GM21825 (cell line): Measurements from ENCODE around the gene COL24A1.
"Not testable (repeated sequence)": the region's sequence is repeated elsewhere in the genome, so short reads cannot be mapped to it uniquely, and the experiment has no call there.

ENCODE experiments used
- ATAC-seq: cut with Tn5 transposase; IDR thresholded peaks from one replicate; pipeline ENCODE4 v1.9.1; 2021; ENCODE audit warnings: mild to moderate bottlenecking, moderate library complexity; ENCODE audit not compliant: unreplicated experiment

The COL24A1 gene

GRCh38 chr1:86154571-86155050, 2.0 kb downstream of the COL24A1 start:
- no peak for ATAC-seq

DNA sequence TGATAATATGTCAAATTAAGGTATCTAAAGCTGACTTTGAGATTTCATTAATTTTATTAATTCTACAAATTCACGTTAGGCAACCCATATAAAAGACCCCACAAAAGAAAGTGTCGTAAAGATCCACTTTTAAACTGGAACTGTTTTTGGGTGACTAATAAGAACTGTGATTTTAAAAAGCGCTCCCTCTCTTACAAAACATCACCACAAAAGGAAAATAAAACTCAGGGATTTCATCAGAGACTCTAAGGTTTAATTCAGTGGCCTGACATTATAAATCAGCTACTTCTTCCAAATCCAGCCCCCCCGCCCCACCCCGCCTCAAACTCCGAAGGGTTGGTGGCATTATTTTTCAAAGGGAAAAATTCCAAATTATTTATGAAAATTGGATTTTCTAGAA, 2.7 kb downstream of the COL24A1 start:
- ATAC-seq, result no peak

DNA sequence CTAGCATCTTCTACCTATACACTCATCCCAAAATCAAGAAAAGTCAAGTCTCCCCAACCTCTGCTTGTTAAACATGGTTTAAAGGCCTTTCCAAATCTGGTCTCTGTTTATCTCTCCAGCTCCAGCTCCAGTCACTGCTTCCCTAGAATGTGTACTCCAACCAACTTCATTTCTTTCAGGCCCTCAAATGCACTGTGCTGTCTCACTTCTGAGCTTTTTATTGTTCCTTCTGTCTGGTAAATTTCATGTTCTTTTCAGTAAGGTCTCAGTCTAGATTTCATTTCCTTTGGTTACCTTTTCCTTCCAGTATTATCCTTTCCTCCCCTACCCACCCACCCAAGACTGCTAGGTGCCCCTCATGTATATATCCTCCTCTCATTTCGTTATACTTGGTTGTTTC, 3.7 kb downstream of the COL24A1 start:
- no peak for ATAC-seq

DNA sequence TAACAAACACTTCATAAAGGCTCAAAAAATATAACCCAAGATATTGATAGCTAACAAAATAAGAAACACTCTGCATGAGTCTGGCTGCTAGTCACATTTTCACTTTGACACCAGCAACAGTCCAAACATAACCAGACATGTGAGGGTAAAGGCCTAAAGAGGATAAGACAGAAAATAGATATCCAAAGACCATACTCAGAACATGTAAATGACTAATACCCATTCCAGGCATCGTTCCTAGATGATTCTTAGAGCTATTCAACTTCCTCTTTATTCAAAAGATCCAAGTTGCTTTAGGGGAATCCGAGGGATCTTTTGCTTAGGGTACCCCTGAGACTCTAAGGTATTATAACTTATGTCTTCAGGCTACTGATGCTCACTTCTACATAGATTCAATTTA, 5.1 kb downstream of the COL24A1 start:
- ATAC-seq, result no peak

DNA sequence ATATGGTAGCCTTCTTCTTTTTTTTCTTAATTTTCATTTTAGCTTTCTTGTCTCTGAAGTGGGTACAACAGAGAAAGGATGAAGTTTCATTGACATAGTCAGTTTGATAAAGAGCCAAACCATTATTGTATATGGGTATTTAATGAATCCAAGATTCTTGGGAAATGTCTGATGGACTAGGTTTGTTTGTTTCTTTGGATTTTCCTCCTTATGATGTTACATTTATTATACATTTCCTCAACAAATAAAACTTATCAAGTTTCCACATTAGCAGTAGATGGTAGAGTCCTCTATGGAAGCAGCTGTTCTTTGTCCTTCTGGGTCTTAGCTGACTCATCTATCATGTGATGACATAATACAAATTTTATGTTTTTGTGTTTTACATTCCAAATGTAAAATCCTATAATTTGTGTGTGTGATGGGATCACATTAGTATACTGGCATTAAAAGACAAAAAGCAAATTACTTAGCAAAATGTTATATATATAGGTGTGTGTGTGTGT, 6.0 kb downstream of the COL24A1 start:
- no peak for ATAC-seq

DNA sequence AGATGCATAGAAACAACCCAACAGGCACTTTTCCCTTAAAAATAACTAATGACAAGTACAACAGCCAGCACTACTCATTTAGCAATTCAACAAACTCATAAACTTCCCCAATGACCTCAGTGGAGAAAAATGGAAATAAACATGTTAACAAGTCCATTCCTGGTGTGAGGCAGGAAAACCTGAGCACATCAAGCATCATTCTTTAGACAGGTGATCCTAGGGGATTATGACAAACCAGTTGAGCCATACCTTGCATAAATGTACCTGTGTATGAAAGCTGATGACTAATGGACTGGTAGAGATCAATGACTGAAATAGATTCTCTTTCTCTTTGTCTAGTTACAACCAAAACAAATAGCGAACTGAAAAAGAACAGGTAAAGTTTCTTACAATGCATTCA, 7.0 kb downstream of the COL24A1 start:
- no peak for ATAC-seq

DNA sequence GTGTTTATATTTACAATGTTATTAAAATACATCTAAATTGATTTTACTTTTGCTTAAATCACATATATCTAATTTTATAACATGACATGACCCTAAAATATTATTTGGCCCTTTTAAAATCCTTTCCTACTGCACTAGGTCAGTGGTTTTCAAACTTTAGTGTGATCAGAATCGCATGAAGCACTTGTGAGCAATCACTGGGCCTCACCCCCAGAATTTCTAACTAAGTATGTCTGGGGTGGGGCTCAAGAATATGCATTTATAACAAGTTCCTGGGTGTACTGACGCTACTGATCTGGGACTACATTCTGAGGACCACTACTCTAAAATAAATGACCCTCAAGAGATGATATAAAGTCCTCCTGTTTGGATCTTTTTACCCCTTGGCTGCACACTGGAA, 8.8 kb downstream of the COL24A1 start:
- no peak for ATAC-seq

- no peak for ATAC-seq
These were observed 10.0 kb downstream of the COL24A1 start for GRCh38 chr1:86146566-86146965.

DNA sequence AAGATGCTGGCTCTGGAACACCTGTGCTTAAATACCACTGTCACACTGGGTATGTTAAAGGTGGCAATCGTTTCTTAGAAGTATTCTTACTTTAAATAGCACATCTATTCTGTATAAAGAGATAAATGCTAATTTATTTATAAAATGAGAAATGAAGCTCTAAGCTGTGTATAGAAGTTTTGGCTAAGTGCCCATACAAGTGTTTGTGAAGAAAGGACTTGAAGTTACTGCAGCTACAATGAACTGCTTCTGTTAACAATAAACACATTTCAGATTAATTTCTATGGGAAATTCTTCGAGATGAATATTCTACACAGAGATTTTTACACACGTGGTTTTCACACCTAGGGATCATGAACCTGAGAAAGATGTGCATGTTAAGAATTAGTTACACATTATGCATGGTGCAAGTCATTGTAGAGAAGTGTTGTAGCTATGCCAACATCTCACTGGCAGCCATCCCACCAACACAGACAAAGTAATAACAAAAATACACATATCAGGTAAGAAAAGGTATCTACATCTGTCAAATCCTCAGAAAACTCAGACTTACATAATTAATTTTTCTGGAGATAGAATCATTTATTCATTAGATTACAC, 16.2 kb downstream of the COL24A1 start:
- no peak for ATAC-seq

GRCh38 chr1:86138746-86139145, 17.8 kb downstream of the COL24A1 start:
- ATAC-seq, result no peak

DNA sequence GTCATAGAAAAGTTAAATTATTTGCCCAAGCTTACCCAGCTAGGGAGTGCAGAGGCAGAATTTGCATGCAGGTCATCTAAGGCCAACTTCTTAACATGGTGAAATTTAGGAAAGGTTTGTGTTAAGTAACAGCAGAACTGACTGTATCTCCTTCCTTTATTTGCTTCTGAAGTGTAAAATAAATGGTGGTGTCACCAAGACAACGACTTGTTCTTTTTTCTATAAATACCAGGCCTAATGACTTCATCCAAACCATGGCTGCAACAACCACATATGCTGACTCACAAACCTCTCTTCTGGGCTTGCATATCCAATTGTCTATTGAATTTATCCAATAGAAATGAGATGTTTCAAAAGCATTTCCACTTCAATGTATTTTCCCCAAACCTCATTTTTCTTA, 19.1 kb downstream of the COL24A1 start:
- ATAC-seq, result no peak

DNA sequence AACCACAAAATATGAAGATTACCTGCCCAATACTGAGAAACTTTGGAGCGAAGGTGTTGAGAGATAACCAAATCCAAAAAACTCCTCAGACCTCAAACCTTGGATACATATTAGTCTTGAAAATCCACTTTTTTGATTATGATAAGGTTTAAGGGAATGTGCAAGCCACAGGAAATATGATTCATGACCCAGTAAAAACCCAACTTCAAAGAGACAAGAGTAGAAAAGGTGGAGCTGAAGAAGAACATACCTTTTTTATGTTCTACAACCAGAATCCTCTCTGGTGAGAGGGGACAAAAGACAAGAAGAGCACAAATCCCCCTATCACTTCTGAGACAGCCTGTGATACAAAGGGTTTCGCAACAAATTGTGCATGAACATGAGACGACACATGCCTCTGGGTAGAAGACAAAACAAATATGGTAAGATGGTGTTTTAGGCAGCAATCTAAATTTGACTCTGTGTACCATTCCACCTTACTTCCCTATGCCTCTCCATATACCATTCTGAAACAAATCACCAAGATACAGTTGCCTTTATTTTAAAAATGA, 37.3 kb downstream of the COL24A1 start:
- no peak for ATAC-seq

- no peak for ATAC-seq
These were observed 41.7 kb downstream of the COL24A1 start for GRCh38 chr1:86114816-86115400.

GRCh38 chr1:86114236-86114635, 42.3 kb downstream of the COL24A1 start:
- ATAC-seq, result no peak

- ATAC-seq, result not testable (repeated sequence)
These were observed 45.0 kb downstream of the COL24A1 start for GRCh38 chr1:86111590-86111989.

- ATAC-seq, result no peak
These were observed 46.0 kb downstream of the COL24A1 start for GRCh38 chr1:86110451-86111129.

GRCh38 chr1:86105533-86105866, 51.1 kb downstream of the COL24A1 start:
- no peak for ATAC-seq

DNA sequence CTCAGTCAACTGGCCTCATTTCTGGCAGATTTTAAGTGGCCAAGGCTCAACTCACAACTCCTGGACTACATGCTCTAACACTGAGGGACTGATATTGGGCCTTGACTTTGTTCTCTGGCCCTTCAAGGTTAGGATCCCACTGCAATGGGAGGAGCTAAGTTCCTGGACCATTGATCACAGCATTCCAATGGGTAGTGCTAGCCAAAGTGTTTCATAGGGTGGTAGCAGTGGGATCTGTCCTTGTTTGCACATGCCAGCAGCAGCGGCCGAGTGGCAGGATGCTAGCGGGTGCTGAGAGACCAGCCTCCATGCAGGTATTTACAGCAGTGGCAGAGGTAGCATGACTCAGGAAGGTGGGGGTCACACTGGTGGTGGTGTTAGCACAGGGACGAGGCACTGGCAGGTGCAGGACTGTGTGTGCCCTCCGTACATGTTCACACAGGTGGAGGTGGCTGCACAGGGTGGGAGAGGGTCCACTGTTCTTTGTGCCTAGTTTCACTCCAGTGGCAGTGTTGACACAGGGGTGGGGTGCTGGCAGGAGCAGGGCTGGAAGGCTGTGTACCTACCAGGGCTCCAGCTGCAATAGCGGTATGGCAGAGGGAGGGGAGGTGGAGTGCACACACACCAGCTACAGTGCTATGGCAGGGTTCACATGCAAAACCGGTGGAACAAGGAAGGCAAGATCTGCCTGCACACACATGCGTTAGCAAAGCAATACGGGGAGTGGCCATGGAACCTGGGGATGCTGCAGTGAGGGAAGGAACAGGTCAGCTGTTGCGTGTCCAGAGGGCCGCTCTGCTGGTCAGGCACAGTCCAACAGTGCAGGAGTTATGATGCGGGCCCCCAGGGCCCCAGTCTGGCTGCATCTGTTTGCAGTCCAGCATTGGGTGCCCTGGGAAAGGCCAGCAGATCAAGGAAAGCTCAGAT, 51.7 kb downstream of the COL24A1 start:
- ATAC-seq, result no peak

GRCh38 chr1:86101616-86102015, 55.0 kb downstream of the COL24A1 start:
- ATAC-seq, result no peak

GRCh38 chr1:86100401-86100800, 56.2 kb downstream of the COL24A1 start:
- ATAC-seq, result no peak

DNA sequence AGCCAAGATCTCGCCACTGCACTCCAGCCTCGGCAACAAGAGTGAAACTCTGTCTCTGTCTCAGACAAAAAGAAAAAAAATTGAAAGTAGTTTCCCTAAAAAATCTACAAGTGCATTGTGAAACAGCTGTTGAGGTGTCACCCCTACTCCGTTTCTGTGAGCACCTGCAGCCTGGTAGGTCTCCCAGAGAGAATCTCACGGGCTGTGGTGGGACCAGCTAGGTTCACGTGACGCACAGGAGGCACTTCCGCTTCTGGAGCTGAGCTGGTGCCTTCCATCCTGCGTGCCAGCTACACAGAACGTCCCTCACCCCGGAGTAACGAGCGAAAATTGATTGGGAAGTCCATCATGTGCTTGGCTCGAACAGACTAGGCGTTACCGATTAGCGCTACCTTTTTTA, 66.8 kb downstream of the COL24A1 start:
- no peak for ATAC-seq
